HFFc6 (cell line): ENCODE data around the gene TBCA. TPM values are rescaled to one million over a fixed set of nuclear protein-coding genes. Genes with fewer than 3 reads are reported as not detected.
A peak's percentile ranks its signal among the peaks of the same experiment; 100 is the strongest.

Source experiments
- DNase-seq: peaks from one replicate; pipeline ENCODE4 v3.0.0-alpha.2; 2018
- H3K27ac Mint-ChIP-seq: 2 replicates; pipeline ENCODE4 v1.8.0; 2020; ENCODE audit warnings: mild to moderate bottlenecking, mixed read lengths
- H3K27me3 Mint-ChIP-seq: 2 replicates; pipeline ENCODE4 v1.8.0; 2021; ENCODE audit warnings: mild to moderate bottlenecking, moderate library complexity, mixed read lengths; ENCODE audit not compliant: insufficient read depth
- H3K36me3 Mint-ChIP-seq: 2 replicates; pipeline ENCODE4 v1.8.0; 2021; ENCODE audit warnings: low read depth, mixed read lengths
- H3K4me1 Mint-ChIP-seq: 2 replicates; pipeline ENCODE4 v1.8.0; 2020; ENCODE audit warnings: low read depth, mixed read lengths
- H3K4me3 Mint-ChIP-seq: 2 replicates; pipeline ENCODE4 v1.8.0; 2020; ENCODE audit warnings: mild to moderate bottlenecking, moderate library complexity, mixed read lengths
- H3K9me3 Mint-ChIP-seq: 2 replicates; pipeline ENCODE4 v1.8.0; 2020; ENCODE audit warnings: mild to moderate bottlenecking, mixed read lengths
- CTCF ChIP-seq: fragments of 200-600 bp; sonication (generic); IDR thresholded peaks from 2 replicates; pipeline ENCODE4 v1.5.0; 2021; ENCODE audit warnings: antibody characterized with exemption, mild to moderate bottlenecking
- total RNA-seq, 6 experiments: library from RNA; stranded (reverse); fragmentation: NEBNext Ultra II Directional; extraction: Animal tissue kit (Norgen Biotek cat#: 25700); gene quantifications; 2 replicates in 1 of 6; 3 replicates in 5 of 6; pipeline ENCODE4 v1.2.3, GENCODE V29; 2021

TBCA gene
- total RNA-seq, 6 experiments from 2014 or later, result 172 to 225 (median 210) TPM

GRCh38 chr5:77771452-77771851, 4.7 kb downstream of the TBCA start:
- Mint-ChIP-seq H3K27ac (0 out of 2 replicates have a peak overlapping the region, but pooled peaks have one; percentile 8), H3K4me3 (no peak overlapping the region), H3K9me3 (no peaks in the 10 kb centered on the region), H3K4me1 (peaks cover 34% of the 10 kb centered on the region), H3K36me3 (peaks cover 49% of the 10 kb centered on the region), H3K27me3 (no peaks in the 10 kb centered on the region)
- no peak for TF ChIP-seq CTCF
- no peak for DNase-seq

- Mint-ChIP-seq H3K27ac (no peak overlapping the region), H3K4me1 (peaks cover 34% of the 10 kb centered on the region), H3K36me3 (peaks cover 48% of the 10 kb centered on the region), H3K9me3 (no peaks in the 10 kb centered on the region), H3K4me3 (no peak overlapping the region), H3K27me3 (no peaks in the 10 kb centered on the region)
- no peak for DNase-seq
- no peak for TF ChIP-seq CTCF
Observed at GRCh38 chr5:77770293-77771005, 5.7 kb downstream of the TBCA start.

DNA sequence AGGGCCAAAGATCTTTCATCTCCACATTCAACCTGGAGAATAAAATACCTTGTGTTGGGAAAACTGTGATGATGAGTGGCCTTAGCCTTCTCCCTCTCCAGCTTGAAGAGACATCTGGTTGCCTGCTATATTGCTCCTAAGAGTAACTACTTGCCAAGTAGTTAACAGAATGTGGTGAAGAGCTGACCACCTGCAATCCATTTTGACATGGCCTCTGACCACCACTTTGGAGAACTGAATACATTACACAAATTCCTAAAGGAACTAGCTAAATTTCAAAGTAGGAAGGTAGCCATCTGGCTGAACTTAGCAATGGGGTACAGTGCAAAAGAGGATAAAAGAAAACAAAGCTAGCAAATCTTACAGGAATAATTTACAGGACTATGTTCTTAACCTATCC, 7.2 kb downstream of the TBCA start:
- Mint-ChIP-seq H3K27me3 (no peaks in the 10 kb centered on the region), H3K4me3 (no peak overlapping the region), H3K36me3 (peaks cover 37% of the 10 kb centered on the region), H3K4me1 (peaks cover 20% of the 10 kb centered on the region), H3K9me3 (no peaks in the 10 kb centered on the region), H3K27ac (no peak overlapping the region)
- no peak for TF ChIP-seq CTCF
- DNase-seq, result no peak

GRCh38 chr5:77767301-77767700, 8.8 kb downstream of the TBCA start:
- Mint-ChIP-seq H3K4me1 (peaks cover 14% of the 10 kb centered on the region), H3K36me3 (peaks cover 40% of the 10 kb centered on the region), H3K4me3 (no peak overlapping the region), H3K27ac (no peak overlapping the region), H3K27me3 (no peaks in the 10 kb centered on the region), H3K9me3 (no peaks in the 10 kb centered on the region)
- DNase-seq, result no peak
- TF ChIP-seq CTCF, result no peak

DNA sequence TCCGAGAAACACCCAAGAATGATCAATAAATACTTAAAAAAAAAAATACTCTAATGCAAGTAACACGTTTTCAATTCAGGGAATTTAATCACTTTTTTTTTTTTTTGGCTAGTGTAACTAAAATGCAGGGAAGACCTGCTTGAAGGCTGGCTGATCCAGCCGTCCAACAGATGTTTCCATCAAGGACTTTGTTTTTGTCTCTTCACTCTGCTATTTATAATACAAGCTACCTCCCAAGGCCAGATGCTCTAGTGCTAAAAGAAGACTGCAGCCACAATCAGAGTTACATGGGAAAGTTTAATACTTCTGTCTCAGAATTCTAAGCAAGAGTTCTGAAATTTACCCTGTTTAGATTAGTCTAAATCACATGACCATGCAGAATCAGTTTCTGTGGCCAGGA, 14.5 kb downstream of the TBCA start:
- H3K27me3 Mint-ChIP-seq, result no peaks in the 10 kb centered on the region
- no peak overlapping the region for H3K27ac Mint-ChIP-seq
- no peak for DNase-seq
- H3K36me3 Mint-ChIP-seq, result peaks cover 29% of the 10 kb centered on the region
- no peaks in the 10 kb centered on the region for H3K9me3 Mint-ChIP-seq
- peaks cover 12% of the 10 kb centered on the region for H3K4me1 Mint-ChIP-seq
- H3K4me3 Mint-ChIP-seq, result no peak overlapping the region
- TF ChIP-seq CTCF, result no peak
